Umbilical cord (tissue), 2 donors: Measurements from ENCODE around the gene TMEM147. TPM values are rescaled to one million over a fixed set of nuclear protein-coding genes. Genes with fewer than 3 reads are reported as not detected.

Experiments
- DNase-seq: peaks from one replicate; pipeline ENCODE4 v3.0.0-alpha.2; 2015; ENCODE audit warnings: low spot score
- total RNA-seq: library from RNA; depleted of rRNA; stranded (reverse); fragments of >200 nt; gene quantifications from one replicate; pipeline ENCODE4 v1.2.3, GENCODE V29; 2014; ENCODE audit warnings: low replicate concordance; ENCODE audit not compliant: insufficient read depth

The TMEM147 gene
- total RNA-seq, 1 donor from 2014 or later, result 55.4 TPM

GRCh38 chr19:35519291-35519690, 26.1 kb upstream of the TMEM147 start:
- DNase-seq, result peak; percentile 30

- DNase-seq, result no peak
These were observed 24.2 kb upstream of the TMEM147 start for GRCh38 chr19:35521124-35521743.

- no peak for DNase-seq
These were observed 22.6 kb upstream of the TMEM147 start for GRCh38 chr19:35522745-35523327.

- no peak for DNase-seq
These were observed 21.1 kb upstream of the TMEM147 start for GRCh38 chr19:35524181-35524837.

- DNase-seq, result no peak
These were observed 19.6 kb upstream of the TMEM147 start for GRCh38 chr19:35525873-35526272.

- DNase-seq, result no peak
These were observed 17.0 kb upstream of the TMEM147 start, which contains the start of gene SBSN for GRCh38 chr19:35528218-35529038. Gene SBSN (minus strand): TSS chr19:35528311. CDS start chr19:35528281, 30 bp downstream.

GRCh38 chr19:35529241-35530218, 15.9 kb upstream of the TMEM147 start:
- no peak for DNase-seq

- no peak for DNase-seq
These were observed 14.1 kb upstream of the TMEM147 start for GRCh38 chr19:35531291-35531690.

GRCh38 chr19:35533201-35533821, 12.1 kb upstream of the TMEM147 start, which contains the start of gene GAPDHS:
Gene GAPDHS (plus strand): TSS chr19:35533456. CDS start chr19:35533528, 72 bp downstream.
- DNase-seq, result no peak

- DNase-seq, result peak; percentile 15
These were observed 11.5 kb upstream of the TMEM147 start for GRCh38 chr19:35533822-35534392.

- DNase-seq, result no peak
These were observed 10.5 kb upstream of the TMEM147 start for GRCh38 chr19:35534803-35535480.

- DNase-seq, result no peak
These were observed 6.1 kb upstream of the TMEM147 start for GRCh38 chr19:35539314-35539713.

- no peak for DNase-seq
These were observed 5.6 kb upstream of the TMEM147 start for GRCh38 chr19:35539850-35540249.

GRCh38 chr19:35540356-35540927, 5.0 kb upstream of the TMEM147 start:
- no peak for DNase-seq

GRCh38 chr19:35542209-35542608, 3.2 kb upstream of the TMEM147 start:
- no peak for DNase-seq

- no peak for DNase-seq
These were observed 1.9 kb upstream of the TMEM147 start for GRCh38 chr19:35543280-35544109.

GRCh38 chr19:35544110-35544802, 1.2 kb upstream of the TMEM147 start:
- no peak for DNase-seq
